Measurements from ENCODE around the gene TMEM271.

The TMEM271 gene

DNA sequence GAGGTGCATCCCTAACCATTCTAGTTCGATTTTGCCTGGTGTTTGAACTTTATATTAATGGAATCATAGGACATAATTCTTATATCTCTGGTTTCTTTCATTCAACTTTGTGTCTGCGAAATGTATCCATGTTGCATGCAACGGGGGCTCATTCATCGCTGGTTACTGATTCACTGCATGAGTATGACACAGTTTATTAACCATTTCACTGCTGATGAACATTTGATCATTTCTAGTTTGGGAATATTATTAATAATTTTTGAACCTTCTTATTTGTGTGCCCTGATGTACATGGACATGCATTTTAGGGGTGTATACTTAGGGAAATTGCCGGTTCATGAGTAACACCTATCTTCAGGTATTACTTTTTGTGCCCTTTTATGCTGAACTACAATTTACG, 5.1 kb upstream of the TMEM271 start:
- DNase-seq (ENCODE audit: low read depth): no peak

DNA sequence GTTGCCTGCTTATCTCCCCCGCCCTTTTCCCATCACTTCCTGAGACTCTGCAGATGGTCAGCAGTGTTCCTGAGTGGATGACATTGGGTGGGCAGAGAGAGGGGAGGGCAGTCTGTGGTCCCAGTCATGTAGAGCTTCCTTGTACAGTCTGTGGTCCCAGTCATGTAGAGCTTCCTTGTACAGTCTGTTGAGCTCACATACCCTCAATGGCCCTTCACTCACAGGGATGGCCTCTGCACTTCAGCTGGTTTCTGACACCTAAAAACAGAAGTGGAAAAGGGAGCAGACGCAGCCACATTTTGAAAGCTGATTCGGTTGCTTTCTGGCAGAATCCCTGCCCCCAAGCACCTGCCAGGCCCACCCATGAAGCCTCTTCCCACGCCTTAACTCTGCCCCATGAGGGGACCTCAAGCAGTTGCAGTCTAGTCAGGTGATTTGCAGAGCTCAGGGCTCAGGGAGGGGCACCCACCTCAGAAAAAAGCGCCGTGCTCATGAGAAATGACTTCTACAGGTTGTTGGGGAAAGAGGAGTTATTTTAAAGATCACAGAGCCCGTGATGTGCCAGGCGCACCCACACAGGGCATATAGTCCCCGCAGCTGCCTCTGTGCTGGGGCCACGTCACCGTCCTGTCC, 3.6 kb upstream of the TMEM271 start:
- DNase-seq (ENCODE audit: low read depth): no peak

DNA sequence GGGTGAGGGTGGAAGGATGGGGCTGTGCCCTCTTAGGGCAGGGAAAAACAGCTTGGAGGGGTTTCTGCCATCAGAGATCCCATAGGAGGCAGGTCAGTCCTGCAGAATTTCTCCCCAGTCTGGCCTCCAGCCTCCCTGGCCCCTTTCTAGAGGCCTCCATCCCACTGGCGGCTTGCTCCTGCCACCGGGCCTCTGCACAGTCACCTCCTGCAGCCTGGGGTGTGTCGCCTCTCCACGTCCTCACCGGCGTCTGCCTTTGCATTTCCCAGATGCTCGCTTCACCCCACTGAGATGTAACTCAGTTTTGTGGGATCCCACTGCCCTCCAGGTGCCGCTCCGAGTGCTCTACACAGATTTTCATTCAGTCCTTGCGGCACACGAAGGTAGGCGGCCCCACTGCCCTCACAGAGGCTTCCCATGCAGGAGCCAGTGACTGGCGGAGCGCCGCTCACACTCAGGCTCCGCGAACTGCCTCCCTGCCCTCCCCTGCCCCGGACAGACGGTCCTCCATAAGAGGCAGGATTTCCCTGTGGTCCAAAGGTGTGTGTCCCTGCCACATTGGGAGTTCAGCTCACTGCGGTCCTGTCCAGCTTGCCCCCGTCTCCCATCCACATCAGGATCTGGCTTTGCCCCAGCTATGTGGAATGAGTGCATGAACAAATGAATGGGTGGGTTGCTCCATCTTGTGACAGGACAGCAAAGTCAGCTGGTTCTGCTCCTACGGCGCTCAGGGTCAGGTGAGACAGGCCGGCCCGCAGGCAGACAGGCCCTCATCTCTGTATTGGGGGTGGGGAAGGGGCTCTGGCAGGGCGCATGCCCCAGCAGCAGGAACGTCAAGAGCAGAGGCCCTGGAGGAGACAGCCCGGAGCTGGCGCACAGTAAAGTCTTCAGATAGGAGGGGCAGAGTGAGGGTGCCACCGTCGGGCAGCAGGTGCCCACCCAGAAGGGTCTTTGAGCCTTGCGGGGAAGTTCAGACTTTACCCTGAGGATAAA, 2.7 kb upstream of the TMEM271 start:
- DNase-seq (ENCODE audit: low read depth): no peak

DNA sequence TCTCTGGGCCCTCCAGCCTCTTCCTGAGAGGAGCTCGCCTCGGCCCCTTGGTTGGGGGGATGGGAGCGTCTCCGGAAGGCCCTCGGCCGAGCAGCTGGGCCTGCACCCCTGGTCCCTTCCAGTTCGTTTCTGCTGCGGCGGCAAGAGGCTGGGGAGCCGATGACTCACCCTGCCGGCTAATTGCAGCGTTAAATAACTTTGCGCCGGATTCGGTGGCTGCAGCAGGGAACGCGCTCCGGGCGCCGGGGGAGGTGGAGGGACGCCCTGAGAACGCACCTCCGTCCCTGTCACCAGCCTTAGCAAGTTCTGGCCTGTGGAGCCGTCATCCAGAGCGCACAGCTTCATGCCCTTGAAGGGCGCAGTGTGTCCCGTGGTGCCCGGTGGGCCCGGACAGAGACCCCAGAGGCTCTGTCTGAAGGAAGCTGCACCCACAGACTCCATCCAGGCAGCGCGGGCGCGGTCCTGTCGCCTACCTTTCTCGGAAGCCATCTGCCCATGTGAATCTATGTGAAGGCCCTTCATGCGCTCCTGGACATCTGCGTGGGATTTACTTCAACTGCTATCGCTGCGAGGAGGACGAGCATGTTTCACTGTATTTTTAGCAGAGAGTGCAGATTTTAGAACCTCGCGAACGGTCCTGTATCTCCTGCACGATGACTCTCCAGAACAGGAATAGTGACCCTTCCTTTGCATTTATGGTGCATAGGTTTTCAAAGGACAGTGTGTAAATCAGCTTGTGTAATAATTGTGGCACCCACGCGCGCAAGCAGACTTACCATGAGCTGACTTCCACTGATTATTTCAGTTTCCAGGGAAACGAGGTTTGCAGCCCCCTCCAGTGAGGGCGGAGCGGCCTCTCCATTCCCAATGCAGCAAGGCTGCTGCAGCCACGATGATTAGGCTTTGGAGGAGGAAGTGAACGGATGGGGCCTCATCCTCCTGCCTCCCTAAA, 1.7 kb upstream of the TMEM271 start:
- no peak for DNase-seq (ENCODE audit: low read depth)

DNA sequence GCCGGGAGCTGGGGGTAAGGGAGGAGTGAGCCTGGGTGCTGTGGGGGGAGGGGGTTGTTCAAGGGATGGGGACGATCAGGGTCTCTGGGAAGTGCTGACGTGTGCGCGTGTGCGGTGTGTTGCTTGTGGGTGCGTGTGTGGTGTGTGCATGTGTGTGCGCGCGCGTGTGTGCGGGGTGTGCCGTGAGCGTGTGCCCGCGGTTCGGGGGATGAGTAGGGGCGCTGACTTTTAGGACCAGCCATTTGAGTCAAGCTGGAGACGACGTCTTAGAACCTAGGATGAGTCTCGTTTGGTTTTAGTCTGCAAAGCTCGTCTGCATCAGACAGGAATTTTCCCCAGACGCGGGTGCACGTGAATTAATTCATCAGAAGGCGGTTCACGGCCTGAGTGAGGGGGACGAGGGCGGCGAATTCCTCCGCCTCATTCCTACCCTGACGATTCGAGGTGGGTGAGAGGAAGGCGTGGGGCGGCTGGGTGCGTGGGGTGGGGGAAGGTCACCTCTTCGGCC, 950 bp upstream of the TMEM271 start:
- DNase-seq (ENCODE audit: low read depth): no peak

DNA sequence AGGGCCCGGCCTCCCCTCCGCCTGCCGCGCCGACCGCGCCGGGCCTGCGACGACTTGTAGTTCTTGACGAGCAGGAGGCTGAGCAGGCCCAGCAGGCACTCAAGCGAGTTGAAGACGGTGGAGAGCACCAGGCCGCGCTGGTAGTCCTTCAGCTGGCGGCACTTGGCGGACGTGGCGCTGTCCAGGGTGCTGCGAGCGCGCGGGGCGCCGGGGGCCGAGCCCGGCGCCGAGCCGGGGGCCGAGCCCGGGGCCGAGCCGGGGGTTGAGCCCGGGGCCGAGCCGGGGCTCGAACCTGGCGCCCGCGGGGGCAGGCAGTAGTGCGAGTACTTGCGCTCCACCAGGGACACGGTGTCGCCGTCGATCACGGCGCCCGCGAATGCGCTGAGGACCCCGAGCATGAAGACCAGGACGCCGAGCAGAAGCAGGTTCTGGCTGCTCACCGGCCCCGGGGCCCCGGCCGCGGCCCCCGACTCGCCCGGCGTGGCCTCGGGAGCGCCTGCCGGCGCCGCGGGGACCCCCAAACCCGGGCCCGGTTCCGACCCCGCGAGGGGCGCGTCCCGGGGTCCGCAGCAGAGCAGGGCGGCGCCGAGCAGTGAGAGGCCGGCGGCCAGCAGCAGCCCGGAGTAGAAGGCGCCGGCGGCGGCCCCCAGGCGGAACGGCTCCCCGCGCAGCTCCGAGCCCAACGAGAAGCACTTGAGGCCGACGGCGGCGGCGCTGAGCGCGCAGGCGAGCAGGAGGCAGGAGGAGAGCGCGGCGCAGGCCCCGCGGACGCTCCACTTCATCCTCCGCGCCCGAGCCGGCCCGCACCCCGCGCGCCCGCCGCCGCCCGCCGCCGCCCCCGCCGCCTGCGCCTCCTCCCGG, 584 bp downstream of the TMEM271 start:
- DNase-seq (ENCODE audit: low read depth): no peak

DNA sequence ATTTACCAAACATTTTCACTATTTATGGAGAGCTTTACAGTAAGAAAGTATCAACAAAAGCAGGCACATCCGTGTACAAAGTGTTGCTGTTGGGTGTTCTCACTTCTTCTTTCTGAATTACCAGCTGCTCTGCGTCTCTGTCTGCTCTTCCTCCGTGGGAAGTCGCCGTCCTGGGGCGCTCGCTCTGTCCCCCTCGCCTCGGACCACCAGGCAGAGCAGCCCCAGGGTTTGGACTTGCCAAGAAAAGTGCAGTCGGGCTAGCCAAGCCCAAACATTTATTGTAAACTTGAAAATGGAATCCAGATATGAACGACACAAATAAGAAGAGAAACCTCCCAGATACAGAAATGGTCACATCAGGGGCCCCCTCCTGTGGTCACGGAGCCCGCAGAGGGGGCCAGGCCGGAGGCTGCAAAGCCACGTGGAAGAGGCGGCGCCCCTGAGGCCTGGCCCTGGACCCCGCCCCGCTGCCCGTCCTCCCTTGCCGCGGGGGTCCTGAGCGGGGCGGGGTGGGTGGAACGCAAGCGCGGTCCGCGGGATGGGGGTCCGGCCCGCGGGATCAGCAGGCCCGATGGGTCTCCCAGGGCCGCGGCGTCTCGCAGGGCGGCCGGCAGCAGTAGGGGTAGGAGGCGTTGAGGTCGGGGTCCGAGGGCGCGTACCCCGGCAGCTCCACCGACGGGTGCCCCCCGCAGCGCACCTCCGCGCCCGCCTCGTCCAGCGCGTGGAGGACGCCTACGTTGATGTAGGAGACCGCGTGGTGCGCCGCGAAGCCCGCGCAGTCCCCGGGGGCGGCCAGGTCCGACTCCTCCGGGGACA, 1.5 kb downstream of the TMEM271 start:
- DNase-seq (ENCODE audit: low read depth): no peak

DNA sequence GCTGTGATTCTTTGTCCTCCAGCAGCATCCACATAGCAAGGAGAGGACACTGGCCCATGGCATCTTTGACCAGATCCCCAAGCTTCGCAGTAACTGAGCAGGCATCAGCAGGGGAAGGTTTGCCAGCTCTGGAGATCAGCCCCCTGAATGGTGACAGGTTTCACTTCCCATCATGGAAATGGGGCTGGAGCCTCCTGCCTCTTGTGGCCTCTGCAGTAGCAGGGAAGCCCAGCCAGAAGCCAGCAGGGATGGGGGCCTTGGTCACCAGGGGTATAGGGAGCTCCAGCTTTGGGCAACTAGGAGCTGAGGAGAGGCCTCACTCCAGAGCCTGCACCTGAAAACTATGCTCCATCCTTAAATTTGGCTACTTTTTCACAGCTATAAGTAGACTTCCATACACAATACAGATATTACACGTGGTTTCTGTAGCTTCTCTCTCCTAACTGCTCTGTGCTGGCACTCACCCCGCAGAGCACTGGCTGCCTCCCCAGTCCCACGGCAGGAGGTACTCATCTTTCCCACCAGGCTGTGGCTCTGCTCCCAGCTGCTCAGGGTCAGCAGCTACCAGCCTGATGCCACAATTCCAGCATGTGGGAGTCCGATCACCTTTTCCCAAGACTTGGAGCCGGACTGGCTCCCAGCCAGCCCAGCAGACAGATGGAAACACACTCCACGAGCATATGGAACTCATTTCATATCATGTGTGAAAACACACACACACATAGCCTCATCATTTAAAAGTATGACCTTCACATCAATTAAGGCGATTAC, 2.8 kb downstream of the TMEM271 start:
- DNase-seq (ENCODE audit: low read depth): no peak

DNA sequence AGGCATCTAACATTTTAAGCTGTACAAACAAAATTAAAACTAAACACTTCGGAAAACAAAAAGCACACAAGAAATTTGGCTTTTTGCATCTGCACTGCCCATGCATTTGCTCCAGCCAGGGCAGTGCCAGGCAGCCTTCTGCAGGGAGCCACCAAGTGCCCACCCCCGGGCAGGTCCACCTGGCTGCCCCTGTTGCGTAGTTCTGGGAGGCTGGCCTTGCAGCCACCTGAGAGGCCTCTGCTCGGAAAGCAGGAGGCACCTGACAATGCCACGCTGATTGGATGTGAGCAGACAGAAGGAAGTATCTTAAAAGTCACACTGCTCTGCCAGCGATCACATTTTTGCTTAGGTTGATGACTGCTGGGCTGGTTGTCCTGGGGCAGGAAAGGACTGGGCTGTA, 3.5 kb downstream of the TMEM271 start:
- no peak for DNase-seq (ENCODE audit: low read depth)

DNA sequence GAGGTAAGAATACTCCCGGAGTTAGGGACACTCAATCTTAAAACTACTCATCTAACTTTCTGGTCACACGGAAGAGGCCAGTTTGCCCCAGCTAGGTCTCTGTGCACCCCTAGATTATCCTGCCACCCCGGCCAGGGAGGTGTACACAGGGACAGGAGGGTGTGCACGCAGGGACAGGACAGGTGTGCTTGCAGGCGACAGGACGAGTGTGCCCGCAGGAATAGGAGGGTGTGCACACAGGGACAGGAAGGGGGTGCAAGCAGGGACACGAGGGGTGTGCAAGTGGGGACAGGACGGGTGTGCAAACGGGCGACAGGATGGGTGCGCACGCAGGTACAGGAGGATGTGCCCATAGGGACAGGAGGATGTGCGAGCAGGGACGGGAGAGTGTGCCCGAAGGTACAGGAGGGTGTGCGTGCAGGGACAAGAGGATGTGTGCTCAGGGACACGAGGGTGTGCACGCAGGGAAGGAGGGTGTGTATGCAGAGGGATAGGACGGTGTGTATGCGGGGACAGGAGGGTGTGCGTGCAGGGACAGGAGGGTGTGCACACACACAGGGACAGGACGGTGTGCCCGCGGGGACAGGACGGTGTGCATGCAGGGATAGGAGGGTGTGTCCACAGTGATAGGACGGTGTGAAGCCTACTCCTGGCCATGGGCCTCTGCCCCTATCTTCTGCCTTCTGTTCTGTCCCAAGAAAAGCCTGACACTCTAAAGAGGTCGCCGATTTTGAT, 4.1 kb downstream of the TMEM271 start:
- no peak for DNase-seq (ENCODE audit: low read depth)

DNA sequence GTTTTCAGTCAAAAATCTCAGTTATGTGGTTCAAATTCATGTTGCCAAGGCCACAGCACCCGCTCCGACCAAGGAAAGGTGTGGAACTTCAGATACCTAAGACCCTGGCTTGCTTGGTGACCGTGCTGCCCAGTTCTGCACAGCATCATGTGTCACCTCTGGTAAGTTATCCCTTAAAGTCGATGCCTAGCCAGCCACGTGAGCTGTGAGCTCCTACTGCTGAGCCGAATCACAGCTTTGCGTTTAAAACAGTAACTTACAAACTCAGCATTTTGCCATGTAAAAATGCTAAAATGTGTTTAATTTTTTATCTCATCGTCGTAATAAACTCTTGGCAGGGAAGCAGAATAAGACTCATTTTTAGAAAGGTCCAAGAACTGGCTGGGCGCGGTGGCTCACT, 5.3 kb downstream of the TMEM271 start:
- DNase-seq (ENCODE audit: low read depth): no peak

DNA sequence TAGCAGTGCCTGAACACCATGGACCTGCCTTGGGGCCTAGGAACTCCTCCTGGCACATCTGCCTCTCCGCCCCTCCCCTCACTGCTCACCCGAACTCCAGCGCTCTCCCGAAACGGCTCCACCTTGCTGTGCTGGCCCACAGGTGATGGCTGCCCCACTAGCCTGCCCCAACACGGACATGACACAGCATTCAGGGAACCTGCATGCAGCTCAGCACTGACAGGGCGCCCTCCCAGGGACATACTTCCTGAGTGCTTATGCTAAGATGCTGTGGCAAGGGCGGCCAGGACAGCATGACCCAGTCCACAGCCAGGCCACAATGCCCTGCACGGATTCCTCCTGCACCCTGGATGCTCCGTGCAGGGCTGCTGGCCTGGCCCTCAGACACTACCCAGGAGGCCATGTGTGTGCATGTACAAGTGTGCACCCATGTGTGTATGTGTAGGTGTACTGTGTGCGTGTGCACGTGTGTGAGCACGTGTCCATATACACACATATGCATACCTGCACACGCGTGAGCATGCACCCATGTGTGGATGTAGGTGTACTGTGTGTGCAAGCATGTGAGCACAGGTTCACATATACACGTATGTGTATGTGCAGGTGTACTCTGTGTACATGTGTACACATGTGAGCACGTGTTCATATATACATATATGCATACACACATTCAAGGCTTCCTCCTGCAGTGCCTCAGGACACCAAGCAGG, 6.0 kb downstream of the TMEM271 start:
- no peak for DNase-seq (ENCODE audit: low read depth)

DNA sequence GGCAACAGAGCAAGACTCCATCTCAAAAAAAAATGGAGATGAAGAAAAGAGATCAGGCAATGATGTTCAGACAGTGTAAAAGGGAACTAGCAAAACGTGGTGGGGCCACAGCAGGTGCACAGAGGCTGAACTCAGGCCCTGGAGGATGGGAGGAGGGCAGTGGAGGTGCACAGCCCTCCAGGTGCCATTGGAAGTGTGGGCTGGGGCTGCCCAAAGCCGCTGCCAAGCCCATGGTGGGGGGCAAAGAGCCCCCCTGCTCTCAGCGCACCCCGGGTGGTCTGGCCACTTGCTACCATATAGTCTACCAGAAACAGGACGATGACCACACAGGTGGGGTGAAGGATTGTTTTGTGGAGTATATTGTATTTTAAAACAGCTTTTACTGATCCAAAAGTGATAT, 7.1 kb downstream of the TMEM271 start:
- no peak for DNase-seq (ENCODE audit: low read depth)

DNA sequence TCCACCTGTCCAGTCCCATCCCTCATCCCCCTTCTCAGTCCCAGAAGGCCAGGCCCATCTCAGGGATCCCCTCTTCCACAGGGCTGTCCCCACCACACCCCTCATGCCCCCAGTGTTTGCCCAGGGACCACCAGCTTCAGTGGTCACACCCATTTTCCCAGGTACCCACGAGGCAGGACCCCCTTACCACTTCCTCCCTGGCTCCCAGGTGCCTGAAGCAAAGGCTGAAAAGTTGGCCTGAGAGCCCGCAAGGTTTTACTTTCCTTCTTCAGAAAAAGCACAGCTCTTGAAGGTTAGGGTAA, 7.8 kb downstream of the TMEM271 start:
- no peak for DNase-seq (ENCODE audit: low read depth)

DNA sequence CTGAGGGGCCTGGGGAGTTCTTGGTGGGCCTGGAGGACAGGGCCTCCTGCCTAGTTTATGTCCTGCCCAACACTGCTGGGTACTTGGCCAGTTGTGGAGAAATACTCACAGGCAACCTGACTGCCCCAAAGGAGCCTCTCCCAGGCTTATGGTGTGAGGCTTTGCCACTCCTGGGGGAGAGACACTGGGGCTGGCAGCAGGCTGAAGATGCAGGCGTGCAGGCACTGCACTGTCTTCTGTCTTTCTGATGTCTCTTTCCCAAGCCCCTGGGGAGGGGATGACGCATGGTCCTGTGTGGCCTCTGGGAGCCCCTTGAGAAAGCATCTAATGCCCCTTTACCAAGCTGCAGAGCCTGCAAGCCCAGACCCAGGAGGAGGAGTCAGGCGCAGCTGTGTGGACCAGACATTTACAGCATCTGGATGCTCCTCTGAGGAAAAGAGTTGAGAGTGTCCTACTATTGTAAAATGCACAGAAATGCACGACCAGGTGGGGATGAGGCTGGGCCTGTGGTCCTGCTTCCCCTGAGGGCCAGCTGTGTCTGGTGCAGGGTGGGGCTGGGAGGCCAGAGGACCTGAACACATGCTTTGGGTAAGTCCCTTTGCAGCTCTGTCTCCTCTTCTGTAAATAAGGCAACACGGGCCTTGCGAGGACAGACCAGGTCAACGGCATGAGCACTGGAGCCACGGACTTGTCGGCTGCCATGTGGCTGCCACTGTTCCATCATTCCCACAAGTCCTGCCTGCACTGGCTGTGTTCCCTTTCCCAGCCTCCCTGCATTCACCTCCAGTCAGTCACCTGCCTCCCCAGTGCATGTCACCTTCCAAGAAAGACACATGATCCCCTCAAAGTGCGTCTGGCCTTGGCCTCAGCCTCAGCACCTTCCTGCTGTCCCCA, 8.4 kb downstream of the TMEM271 start:
- no peak for DNase-seq (ENCODE audit: low read depth)

DNA sequence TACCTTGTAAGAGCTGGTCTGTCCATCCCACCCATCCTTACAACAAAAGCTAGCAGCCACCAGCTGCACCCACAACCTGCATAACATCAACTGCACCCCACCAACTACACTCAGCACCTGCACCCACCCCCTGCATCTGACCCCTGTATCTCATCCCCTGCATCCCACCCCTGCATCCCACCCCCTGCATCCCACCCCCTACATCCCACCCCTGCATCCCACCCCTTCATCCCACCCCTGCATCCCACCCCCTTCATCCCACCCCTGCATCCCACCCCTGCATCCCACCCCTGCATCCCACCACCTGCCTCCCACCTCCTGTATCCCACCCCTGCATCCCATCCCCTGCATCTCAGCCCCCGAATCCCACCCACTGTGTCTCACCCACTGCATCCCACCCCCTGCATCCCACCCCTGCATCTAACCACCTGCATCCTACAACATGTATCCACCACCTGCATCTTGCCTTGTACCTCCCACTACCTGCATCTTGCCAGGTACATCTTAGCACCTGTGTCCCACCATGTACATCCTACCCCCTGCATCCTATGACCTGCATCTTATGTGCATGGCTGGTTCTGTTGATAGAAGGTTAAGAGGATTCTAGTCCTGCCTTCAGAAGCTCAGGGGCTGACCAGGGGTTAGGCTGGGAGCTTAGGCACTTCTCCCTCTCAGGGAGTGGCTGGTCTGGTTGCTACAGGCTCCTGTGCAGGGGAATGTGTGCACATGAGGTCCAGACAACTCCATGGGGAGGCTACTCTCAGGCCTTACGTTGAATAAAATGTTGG, 9.4 kb downstream of the TMEM271 start:
- no peak for DNase-seq (ENCODE audit: low read depth)

Data from T-helper 22 cell (primary cell).